WTC11 (cell line): Measurements from ENCODE around the gene TMEM115.

ENCODE experiments used
- ESRRA ChIP-seq: sonication (generic); formaldehyde crosslinking; IDR thresholded peaks from 2 replicates; pipeline ENCODE4 v1.8.1; 2022; ENCODE audit warnings: mild to moderate bottlenecking, missing genetic modification reagents, borderline replicate concordance
- IRF2 ChIP-seq: sonication (generic); formaldehyde crosslinking; IDR thresholded peaks from 2 replicates; pipeline ENCODE4 v1.8.0; 2022; ENCODE audit warnings: low read depth, missing genetic modification reagents, borderline replicate concordance
- MYBL2 ChIP-seq: sonication (generic); formaldehyde crosslinking; IDR thresholded peaks from 2 replicates; pipeline ENCODE4 v1.8.1; 2023; ENCODE audit warnings: mild to moderate bottlenecking, moderate library complexity, missing genetic modification reagents
- NR1H2 ChIP-seq: sonication (generic); formaldehyde crosslinking; IDR thresholded peaks from 2 replicates; pipeline ENCODE4 v1.9.0; 2021; ENCODE audit warnings: mild to moderate bottlenecking, moderate library complexity, missing genetic modification reagents
- NR3C1 ChIP-seq: sonication (generic); formaldehyde crosslinking; conservative IDR thresholded peaks from 2 replicates; pipeline ENCODE4 v1.8.1; 2023; ENCODE audit warnings: low read depth, mild to moderate bottlenecking, missing genetic modification reagents
- ZBTB21 ChIP-seq: sonication (generic); formaldehyde crosslinking; IDR thresholded peaks from 2 replicates; pipeline ENCODE4 v1.8.1; 2023; ENCODE audit warnings: mild to moderate bottlenecking, missing genetic modification reagents, borderline replicate concordance
- ZMAT4 ChIP-seq: fragments of 250-450 bp; sonication (Bioruptor Pico); IDR thresholded peaks from 2 replicates; pipeline ENCODE4 v1.9.0; 2021; ENCODE audit warnings: mild to moderate bottlenecking
- ZNF121 ChIP-seq: sonication (generic); formaldehyde crosslinking; IDR thresholded peaks from 2 replicates; pipeline ENCODE4 v1.8.0; 2023; ENCODE audit warnings: missing genetic modification reagents
- ZNF423 ChIP-seq: fragments of 250-450 bp; sonication (Bioruptor Pico); IDR thresholded peaks from 2 replicates; pipeline ENCODE4 v2.1.2; 2022; ENCODE audit warnings: mild to moderate bottlenecking, moderate library complexity
- ZNF512 ChIP-seq: sonication (generic); formaldehyde crosslinking; IDR thresholded peaks from 2 replicates; pipeline ENCODE4 v1.8.1; 2022; ENCODE audit warnings: missing genetic modification reagents, borderline replicate concordance
- TF ChIP-seq, protein P1 (sequence below): fragments of 250-450 bp; sonication (Bioruptor Pico); IDR thresholded peaks from 2 replicates; pipeline ENCODE4 v2.1.2; 2022; ENCODE audit warnings: mild to moderate bottlenecking, moderate library complexity
- TF ChIP-seq, protein P2 (sequence below): fragments of 200-600 bp; IDR thresholded peaks from 2 replicates; pipeline ENCODE4 v1.8.0; 2022; ENCODE audit warnings: antibody characterized with exemption
- TF ChIP-seq, protein P3 (sequence below): sonication (generic); formaldehyde crosslinking; IDR thresholded peaks from 2 replicates; pipeline ENCODE4 v1.8.1; 2023; ENCODE audit warnings: mild to moderate bottlenecking, missing genetic modification reagents, moderate library complexity
- TF ChIP-seq, protein P4 (sequence below): sonication (generic); formaldehyde crosslinking; IDR thresholded peaks from 2 replicates; pipeline ENCODE4 v1.8.0; 2023; ENCODE audit warnings: missing genetic modification reagents

DNA sequence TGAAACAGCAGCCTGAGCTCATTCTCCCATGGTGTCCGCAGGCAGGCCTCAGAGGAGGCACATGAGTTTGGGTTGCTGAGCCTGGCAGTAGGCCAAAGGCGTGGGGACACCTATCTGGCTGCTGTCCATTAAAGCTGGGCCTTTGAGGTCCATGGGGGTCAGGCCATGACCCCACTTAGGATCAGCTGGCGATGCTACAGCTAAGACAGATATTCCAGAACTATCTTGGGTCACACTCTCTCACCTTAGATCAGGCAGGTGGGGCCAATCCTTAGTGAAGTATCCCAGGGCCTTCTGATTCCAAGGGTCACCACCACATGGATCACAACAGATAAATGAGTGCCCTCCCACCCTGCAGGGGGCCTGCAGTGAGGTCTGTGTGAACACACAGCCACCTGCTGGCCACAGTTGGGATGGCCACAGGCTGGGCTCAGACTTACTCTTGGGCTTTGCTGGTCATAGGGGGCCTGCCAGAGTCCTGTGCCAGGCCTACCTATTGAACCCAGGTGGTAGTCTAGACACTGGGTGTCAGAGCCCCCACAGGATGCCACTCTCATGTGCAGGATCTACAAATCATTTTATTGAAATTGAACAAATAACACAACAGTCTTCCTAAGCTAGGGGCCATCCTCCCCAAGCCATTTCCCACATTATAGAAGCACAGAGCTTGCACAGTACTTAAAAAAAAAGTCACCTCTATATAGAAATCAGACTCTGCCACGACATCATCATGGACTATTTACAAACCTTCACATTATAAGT lies 34.8 kb downstream of the TMEM115 start:
- TF ChIP-seq, protein P1, sequence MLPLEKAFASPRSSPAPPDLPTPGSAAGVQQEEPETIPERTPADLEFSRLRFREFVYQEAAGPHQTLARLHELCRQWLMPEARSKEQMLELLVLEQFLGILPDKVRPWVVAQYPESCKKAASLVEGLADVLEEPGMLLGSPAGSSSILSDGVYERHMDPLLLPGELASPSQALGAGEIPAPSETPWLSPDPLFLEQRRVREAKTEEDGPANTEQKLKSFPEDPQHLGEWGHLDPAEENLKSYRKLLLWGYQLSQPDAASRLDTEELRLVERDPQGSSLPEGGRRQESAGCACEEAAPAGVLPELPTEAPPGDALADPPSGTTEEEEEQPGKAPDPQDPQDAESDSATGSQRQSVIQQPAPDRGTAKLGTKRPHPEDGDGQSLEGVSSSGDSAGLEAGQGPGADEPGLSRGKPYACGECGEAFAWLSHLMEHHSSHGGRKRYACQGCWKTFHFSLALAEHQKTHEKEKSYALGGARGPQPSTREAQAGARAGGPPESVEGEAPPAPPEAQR = no peak
- TF ChIP-seq, protein P2, sequence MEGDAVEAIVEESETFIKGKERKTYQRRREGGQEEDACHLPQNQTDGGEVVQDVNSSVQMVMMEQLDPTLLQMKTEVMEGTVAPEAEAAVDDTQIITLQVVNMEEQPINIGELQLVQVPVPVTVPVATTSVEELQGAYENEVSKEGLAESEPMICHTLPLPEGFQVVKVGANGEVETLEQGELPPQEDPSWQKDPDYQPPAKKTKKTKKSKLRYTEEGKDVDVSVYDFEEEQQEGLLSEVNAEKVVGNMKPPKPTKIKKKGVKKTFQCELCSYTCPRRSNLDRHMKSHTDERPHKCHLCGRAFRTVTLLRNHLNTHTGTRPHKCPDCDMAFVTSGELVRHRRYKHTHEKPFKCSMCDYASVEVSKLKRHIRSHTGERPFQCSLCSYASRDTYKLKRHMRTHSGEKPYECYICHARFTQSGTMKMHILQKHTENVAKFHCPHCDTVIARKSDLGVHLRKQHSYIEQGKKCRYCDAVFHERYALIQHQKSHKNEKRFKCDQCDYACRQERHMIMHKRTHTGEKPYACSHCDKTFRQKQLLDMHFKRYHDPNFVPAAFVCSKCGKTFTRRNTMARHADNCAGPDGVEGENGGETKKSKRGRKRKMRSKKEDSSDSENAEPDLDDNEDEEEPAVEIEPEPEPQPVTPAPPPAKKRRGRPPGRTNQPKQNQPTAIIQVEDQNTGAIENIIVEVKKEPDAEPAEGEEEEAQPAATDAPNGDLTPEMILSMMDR = peak; percentile 91
- no peak for TF ChIP-seq ZNF512 (CRISPR knock-in tag)
- TF ChIP-seq, protein P3, sequence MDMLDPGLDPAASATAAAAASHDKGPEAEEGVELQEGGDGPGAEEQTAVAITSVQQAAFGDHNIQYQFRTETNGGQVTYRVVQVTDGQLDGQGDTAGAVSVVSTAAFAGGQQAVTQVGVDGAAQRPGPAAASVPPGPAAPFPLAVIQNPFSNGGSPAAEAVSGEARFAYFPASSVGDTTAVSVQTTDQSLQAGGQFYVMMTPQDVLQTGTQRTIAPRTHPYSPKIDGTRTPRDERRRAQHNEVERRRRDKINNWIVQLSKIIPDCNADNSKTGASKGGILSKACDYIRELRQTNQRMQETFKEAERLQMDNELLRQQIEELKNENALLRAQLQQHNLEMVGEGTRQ (CRISPR knock-in tag) = no peak
- TF ChIP-seq, protein P4, sequence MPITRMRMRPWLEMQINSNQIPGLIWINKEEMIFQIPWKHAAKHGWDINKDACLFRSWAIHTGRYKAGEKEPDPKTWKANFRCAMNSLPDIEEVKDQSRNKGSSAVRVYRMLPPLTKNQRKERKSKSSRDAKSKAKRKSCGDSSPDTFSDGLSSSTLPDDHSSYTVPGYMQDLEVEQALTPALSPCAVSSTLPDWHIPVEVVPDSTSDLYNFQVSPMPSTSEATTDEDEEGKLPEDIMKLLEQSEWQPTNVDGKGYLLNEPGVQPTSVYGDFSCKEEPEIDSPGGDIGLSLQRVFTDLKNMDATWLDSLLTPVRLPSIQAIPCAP (CRISPR knock-in tag) = no peak
- no peak for TF ChIP-seq ESRRA
- TF ChIP-seq NR3C1 = no peak
- no peak for TF ChIP-seq MYBL2 (CRISPR knock-in tag)
- TF ChIP-seq ZNF423 = no peak
- TF ChIP-seq ZBTB21 = no peak
- no peak for TF ChIP-seq ZMAT4
- TF ChIP-seq NR1H2 (CRISPR knock-in tag) = no peak
- TF ChIP-seq ZNF121 = no peak
- TF ChIP-seq IRF2 (CRISPR knock-in tag) = no peak
